Stimulated activated effector memory CD8-positive, alpha-beta T cell treated with anti-CD3 and anti-CD28 coated beads, Interleukin-12 subunit alpha, Interleukin-12 subunit beta, amount 100 ng/mL, for 72 hours (primary cell): ENCODE results near the gene RBM8A.

Experiments
- ATAC-seq: fragments of 150-1000 bp; cut with Tn5 transposase; 2 replicates; pipeline ENCODE4 v1.10.0; 2021
- DNase-seq, 2 donors: peaks; one replicate each; pipeline ENCODE4 v3.0.0; 2021 to 2022; ENCODE audit warnings: low spot score in 2 of 2
- H3K27ac Mint-ChIP-seq: one replicate; pipeline ENCODE4 v1.8.0; 2022; ENCODE audit warnings: mild to moderate bottlenecking, mixed read lengths
- H3K36me3 Mint-ChIP-seq: one replicate; pipeline ENCODE4 v1.8.0; 2022; ENCODE audit warnings: mild to moderate bottlenecking, mixed read lengths
- H3K4me1 Mint-ChIP-seq: one replicate; pipeline ENCODE4 v1.8.0; 2022; ENCODE audit warnings: mixed read lengths
- H3K4me3 Mint-ChIP-seq: one replicate; pipeline ENCODE4 v1.8.0; 2022; ENCODE audit warnings: mild to moderate bottlenecking, mixed read lengths
- H3K9me3 Mint-ChIP-seq: one replicate; pipeline ENCODE4 v1.8.0; 2022; ENCODE audit warnings: mixed read lengths

The RBM8A gene

GRCh38 chr1:145927063-145927886 lies at the start of gene RBM8A:
Gene RBM8A (minus strand): TSS chr1:145927484. CDS start chr1:145927426, 58 bp downstream.
- Mint-ChIP-seq H3K4me1 (peaks cover 22% of the 10 kb centered on the region), H3K4me3 (no peak within 1 kb of the TSS), H3K27ac (no peak within 1 kb of the TSS), H3K36me3 (peaks cover 29% of the 10 kb centered on the region), H3K9me3 (no peaks in the 10 kb centered on the region)
- ATAC-seq (peak; percentile 97), DNase-seq (peak; percentile 70 to 92)

- DNase-seq (no peak), ATAC-seq (no peak)
- no peaks in the 10 kb centered on the region for H3K9me3 Mint-ChIP-seq
- no peak overlapping the region for H3K4me3 Mint-ChIP-seq
- peaks cover 10% of the 10 kb centered on the region for H3K36me3 Mint-ChIP-seq
- H3K27ac Mint-ChIP-seq: no peak overlapping the region
- H3K4me1 Mint-ChIP-seq: peaks cover 9% of the 10 kb centered on the region
These were observed 49.7 kb upstream of the RBM8A start for GRCh38 chr1:145977016-145977415.

GRCh38 chr1:145975216-145975615 lies 47.9 kb upstream of the RBM8A start:
- Mint-ChIP-seq H3K4me1 (peaks cover 5% of the 10 kb centered on the region), H3K36me3 (peaks cover 15% of the 10 kb centered on the region), H3K9me3 (no peaks in the 10 kb centered on the region), H3K27ac (peak overlapping the region; percentile 21), H3K4me3 (no peak overlapping the region)
- no peak for ATAC-seq
- DNase-seq: no peak

DNA sequence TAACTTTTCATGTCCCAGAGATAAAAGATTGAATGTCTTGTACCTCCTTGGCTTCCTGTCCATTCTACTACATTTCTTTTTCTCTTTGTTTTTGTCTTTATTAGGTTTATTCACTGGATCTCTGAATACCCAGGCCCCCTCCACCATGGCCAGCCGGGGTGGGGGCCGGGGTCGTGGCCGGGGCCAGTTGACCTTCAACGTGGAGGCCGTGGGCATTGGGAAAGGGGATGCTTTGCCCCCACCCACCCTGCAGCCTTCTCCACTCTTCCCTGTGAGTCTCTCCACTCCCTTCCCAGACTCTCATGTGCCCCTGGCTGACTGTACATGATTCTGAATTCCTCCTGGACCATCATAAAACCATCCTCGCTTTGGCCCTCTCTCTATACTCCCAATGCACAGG lies 47.4 kb upstream of the RBM8A start:
- no peak overlapping the region for H3K4me3 Mint-ChIP-seq
- peaks cover 15% of the 10 kb centered on the region for H3K36me3 Mint-ChIP-seq
- DNase-seq (no peak), ATAC-seq (no peak)
- peak overlapping the region; percentile 21 for H3K27ac Mint-ChIP-seq
- peaks cover 5% of the 10 kb centered on the region for H3K4me1 Mint-ChIP-seq
- no peaks in the 10 kb centered on the region for H3K9me3 Mint-ChIP-seq

DNA sequence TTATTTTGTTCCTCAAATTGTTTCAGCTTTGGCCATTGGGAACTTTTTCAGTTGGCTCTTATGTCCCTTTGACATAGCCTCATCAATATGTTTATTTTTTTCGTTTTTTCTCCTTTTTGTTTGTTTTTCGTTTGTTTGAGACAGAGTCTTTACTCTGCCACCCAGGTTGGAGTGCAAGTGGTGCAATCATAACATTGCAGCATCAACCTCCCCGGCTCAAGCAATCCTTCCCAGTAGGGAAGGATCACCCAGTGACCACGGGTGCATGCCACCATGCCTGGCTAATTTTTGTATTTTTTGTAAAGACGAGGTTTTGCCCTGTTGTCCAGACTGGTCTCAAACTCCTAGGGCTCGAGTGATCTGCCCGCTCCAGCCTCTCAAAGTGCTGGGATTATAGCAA lies 45.3 kb upstream of the RBM8A start:
- H3K4me3 Mint-ChIP-seq: no peak overlapping the region
- no peak for ATAC-seq
- peak overlapping the region; percentile 17 for H3K27ac Mint-ChIP-seq
- DNase-seq: no peak
- no peaks in the 10 kb centered on the region for H3K9me3 Mint-ChIP-seq
- H3K36me3 Mint-ChIP-seq: peaks cover 13% of the 10 kb centered on the region
- H3K4me1 Mint-ChIP-seq: peaks cover 5% of the 10 kb centered on the region

DNA sequence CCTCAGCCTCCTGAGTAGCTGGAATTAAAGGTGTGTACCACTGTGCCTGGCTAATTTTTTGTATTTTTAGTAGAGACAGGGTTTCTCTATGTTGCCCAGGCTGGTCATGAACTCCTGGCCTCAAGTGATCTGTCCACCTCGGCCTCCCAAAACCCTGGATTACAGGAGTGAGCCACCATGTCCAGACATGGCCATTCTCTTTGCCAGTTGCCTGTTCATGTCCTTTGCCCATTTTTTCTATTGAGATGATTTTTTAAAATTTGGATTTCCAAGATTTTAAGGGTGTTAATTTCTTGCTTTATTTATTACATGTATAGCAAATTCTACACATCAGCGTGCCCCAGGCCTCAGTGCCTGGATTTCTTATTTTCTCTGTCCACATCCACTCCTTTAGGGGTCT lies 40.0 kb upstream of the RBM8A start:
- DNase-seq (no peak), ATAC-seq (no peak)
- H3K4me3 Mint-ChIP-seq: no peak overlapping the region
- no peak overlapping the region for H3K27ac Mint-ChIP-seq
- peaks cover 17% of the 10 kb centered on the region for H3K36me3 Mint-ChIP-seq
- H3K9me3 Mint-ChIP-seq: no peaks in the 10 kb centered on the region
- H3K4me1 Mint-ChIP-seq: peaks cover 31% of the 10 kb centered on the region

- Mint-ChIP-seq H3K36me3 (peaks cover 25% of the 10 kb centered on the region), H3K4me1 (peaks cover 43% of the 10 kb centered on the region), H3K27ac (peak overlapping the region; percentile 88), H3K4me3 (peak overlapping the region; percentile 75), H3K9me3 (no peaks in the 10 kb centered on the region)
- DNase-seq (no peak), ATAC-seq (no peak)
These were observed 37.9 kb upstream of the RBM8A start for GRCh38 chr1:145965119-145965744.

GRCh38 chr1:145964328-145965118 lies 37.2 kb upstream of the RBM8A start, which contains the start of the genes ANKRD34A and POLR3GL:
Gene ANKRD34A (minus strand): TSS chr1:145964575. CDS start chr1:145961759, 2,816 bp downstream.
Gene POLR3GL (plus strand): TSS chr1:145964690. CDS start chr1:145974866, 10,176 bp downstream.
- peaks cover 25% of the 10 kb centered on the region for H3K36me3 Mint-ChIP-seq
- no peaks in the 10 kb centered on the region for H3K9me3 Mint-ChIP-seq
- peak; percentile 77 to 93 for DNase-seq
- peak within 1 kb of the TSS; percentile 88 for H3K27ac Mint-ChIP-seq
- peak; percentile 91 for ATAC-seq
- peak within 1 kb of the TSS; percentile 75 for H3K4me3 Mint-ChIP-seq
- peaks cover 47% of the 10 kb centered on the region for H3K4me1 Mint-ChIP-seq

DNA sequence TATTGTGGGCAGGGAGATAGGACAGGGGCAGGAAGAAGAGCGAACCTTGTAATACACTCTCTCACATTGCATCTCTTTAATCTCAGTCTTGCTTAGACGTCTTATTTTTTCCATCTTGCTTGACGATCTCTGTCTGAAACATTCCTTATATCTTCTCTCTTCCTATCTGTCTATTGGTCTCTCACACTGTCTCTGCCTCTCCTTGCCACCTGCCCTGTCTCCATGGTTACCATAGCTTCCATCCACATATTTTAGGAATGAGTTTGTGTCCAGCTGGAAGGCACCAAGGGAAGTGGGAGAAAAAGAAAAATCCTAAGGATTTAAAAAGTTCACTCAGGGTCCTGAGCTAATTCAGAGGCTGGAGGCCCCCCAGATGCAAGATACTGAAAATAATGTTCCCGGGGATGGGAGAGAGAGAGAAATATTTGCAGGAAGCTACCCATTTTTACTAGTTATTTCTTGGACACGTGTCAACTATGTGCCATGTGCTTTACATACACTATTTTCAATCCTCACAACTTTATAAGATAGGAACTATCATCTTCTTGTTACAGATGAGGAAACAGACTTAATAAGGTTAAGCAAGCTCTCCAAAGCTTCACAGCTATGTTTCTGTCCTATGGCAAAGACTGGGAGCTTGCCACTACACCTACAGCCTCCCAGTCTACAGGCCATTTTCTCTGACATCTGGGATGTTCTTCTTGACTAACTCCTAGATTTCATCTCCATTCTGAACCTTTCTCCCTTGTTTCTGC lies 36.2 kb upstream of the RBM8A start:
- H3K4me1 Mint-ChIP-seq: peaks cover 58% of the 10 kb centered on the region
- H3K9me3 Mint-ChIP-seq: no peaks in the 10 kb centered on the region
- ATAC-seq (no peak), DNase-seq (no peak)
- H3K4me3 Mint-ChIP-seq: peak overlapping the region; percentile 75
- peaks cover 20% of the 10 kb centered on the region for H3K36me3 Mint-ChIP-seq
- H3K27ac Mint-ChIP-seq: peak overlapping the region; percentile 88

DNA sequence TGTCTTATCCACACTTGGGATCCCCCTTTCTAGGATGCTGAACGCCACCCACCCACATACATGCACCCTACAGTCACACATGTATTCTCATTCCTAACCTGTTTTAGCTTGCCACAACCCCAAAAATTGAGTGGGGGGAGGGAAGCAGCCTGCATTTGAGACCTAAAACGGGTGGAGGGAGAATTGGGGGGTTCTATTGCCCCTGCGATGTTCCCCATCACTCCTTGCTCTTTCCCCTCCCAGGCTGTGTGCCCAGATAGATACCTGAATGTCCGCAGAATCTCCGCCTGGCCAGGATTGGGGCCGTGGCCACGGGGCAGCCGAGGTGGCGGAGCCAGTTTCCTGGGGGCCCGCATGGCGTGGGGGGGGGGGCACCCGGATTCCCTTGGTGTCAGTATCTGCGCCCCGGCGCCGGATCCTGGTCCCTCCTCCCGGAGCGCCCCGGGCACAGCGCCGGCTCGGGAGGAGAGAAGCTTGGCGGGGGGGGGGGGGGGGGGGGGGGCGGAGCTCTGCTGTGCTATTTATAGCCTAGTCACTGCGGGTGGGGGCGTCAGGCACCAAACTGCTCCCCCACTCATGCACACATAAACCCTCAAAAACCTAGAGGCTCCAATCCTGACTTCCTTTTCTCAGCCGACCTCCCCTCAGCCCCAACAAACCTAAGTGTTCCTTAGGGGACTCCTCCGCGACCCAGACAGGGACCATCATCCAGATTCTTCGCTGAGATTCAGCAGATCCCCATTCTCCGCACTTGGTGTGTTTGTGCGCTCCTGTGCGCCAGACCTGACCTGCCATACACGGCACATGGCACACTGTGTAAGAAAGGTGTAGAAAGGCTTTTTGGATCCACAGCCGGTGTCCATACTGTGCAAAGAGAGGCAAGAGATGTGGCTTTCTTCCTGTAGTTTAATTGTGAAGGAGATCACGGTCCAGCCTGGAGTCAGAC lies 35.1 kb upstream of the RBM8A start:
- no peaks in the 10 kb centered on the region for H3K9me3 Mint-ChIP-seq
- H3K36me3 Mint-ChIP-seq: peaks cover 20% of the 10 kb centered on the region
- H3K4me1 Mint-ChIP-seq: peaks cover 64% of the 10 kb centered on the region
- ATAC-seq (no peak), DNase-seq (peak in 1 of 2 donors; percentile 73)
- peak overlapping the region; percentile 88 for H3K27ac Mint-ChIP-seq
- peak overlapping the region; percentile 75 for H3K4me3 Mint-ChIP-seq

GRCh38 chr1:145961425-145962156 lies 34.3 kb upstream of the RBM8A start:
- Mint-ChIP-seq H3K4me3 (peak overlapping the region; percentile 75), H3K9me3 (no peaks in the 10 kb centered on the region), H3K4me1 (peaks cover 71% of the 10 kb centered on the region), H3K36me3 (peaks cover 20% of the 10 kb centered on the region), H3K27ac (peak overlapping the region; percentile 88)
- DNase-seq (peak; percentile 40 to 75), ATAC-seq (peak; percentile 1)

DNA sequence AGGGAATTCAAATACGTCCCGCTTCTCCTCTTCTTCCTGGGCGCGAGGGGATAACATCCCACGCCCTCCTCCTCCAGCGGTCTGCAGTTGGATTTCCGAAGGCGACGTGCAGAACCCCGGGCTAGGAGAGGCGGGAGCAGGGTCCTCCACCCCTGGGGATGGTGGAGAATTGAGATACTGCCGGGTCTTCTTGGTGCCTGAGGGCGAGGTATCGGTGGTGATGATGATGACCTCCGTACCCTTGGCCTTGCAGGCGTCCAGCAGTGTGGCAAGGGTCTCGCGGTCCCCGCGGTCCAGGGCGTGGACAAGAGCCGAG lies 33.8 kb upstream of the RBM8A start:
- Mint-ChIP-seq H3K4me3 (peak overlapping the region; percentile 75), H3K9me3 (no peaks in the 10 kb centered on the region), H3K4me1 (peaks cover 76% of the 10 kb centered on the region), H3K36me3 (peaks cover 20% of the 10 kb centered on the region), H3K27ac (peak overlapping the region; percentile 88)
- no peak for DNase-seq
- ATAC-seq: no peak

DNA sequence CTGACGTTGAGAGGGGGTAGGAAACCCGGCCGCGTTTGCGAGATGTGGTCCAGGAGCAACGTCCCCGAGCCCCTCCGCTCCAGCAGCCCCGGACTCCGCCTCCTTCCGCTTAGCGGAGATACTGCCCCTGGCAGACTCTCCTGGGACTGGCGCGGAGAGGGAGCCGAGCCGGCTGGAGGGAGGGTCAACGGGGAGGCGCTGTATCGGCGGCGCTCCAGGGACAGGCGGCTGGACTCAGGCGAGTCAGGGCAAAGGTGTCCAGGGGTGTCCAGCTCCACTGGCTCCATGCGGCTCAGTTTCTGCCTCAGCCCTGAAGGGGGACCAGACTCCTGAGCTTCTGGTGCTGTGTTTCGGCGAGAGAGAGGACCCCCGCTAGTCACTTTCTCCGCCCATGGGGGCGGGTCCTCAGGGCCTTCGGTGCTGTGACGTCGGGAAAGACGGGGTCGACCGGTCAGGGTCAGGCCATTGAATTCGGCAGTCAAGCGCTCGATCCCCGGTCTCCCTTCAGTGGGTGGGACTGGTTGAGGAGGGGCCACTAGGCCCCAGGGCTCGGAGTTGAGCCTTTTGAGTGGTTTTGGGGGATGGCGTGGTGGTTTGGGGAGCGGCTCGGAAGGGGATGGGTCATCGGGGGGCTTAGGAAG lies 33.3 kb upstream of the RBM8A start:
- DNase-seq (peak; percentile 27 to 78), ATAC-seq (no peak)
- no peaks in the 10 kb centered on the region for H3K9me3 Mint-ChIP-seq
- peak overlapping the region; percentile 75 for H3K4me3 Mint-ChIP-seq
- peaks cover 81% of the 10 kb centered on the region for H3K4me1 Mint-ChIP-seq
- H3K36me3 Mint-ChIP-seq: peaks cover 20% of the 10 kb centered on the region
- H3K27ac Mint-ChIP-seq: peak overlapping the region; percentile 88
